Measurements from ENCODE around the gene MRTFA.

- TF ChIP-seq CTCF (IDR thresholded peaks at IDR 0.05) (no peak), POLR2A (IDR thresholded peaks at IDR 0.05) (no peak)
These were observed 8.9 kb downstream of the MRTFA start for GRCh38 chr22:40627612-40628011.

All from adrenal gland (tissue), 5 donors.